Parathyroid adenoma (tissue), 2 donors: ENCODE results near the gene RABL6.
"Not testable (repeated sequence)": the region's sequence is repeated elsewhere in the genome, so short reads cannot be mapped to it uniquely, and the experiment has no call there.

Experiments
- H2AFZ ChIP-seq: fragments of 300-600 bp; sonication (generic); one replicate; pipeline ENCODE4 v1.7.0; 2017; ENCODE audit warnings: antibody characterized with exemption, mild to moderate bottlenecking
- H3K27ac ChIP-seq: fragments of 300-600 bp; sonication (generic); one replicate; pipeline ENCODE4 v1.7.0; 2017
- H3K27me3 ChIP-seq: fragments of 300-600 bp; sonication (generic); one replicate; pipeline ENCODE4 v1.7.0; 2017; ENCODE audit warnings: low read length; ENCODE audit not compliant: control insufficient read depth, insufficient read depth
- H3K36me3 ChIP-seq: fragments of 300-600 bp; sonication (generic); one replicate; pipeline ENCODE4 v1.7.0; 2017; ENCODE audit warnings: low read length; ENCODE audit not compliant: control insufficient read depth, insufficient read depth
- H3K4me1 ChIP-seq: fragments of 300-600 bp; sonication (generic); one replicate; pipeline ENCODE4 v1.7.0; 2017; ENCODE audit warnings: control low read depth
- H3K4me2 ChIP-seq: fragments of 300-600 bp; sonication (generic); one replicate; pipeline ENCODE4 v1.7.0; 2017; ENCODE audit warnings: low read length
- H3K4me3 ChIP-seq: fragments of 300-600 bp; sonication (generic); one replicate; pipeline ENCODE4 v1.7.0; 2017; ENCODE audit warnings: low read depth, low read length
- H3K79me2 ChIP-seq: fragments of 300-600 bp; sonication (generic); one replicate; pipeline ENCODE4 v1.7.0; 2017; ENCODE audit warnings: control low read depth
- H3K9ac ChIP-seq: fragments of 300-600 bp; sonication (generic); one replicate; pipeline ENCODE4 v1.7.0; 2017; ENCODE audit warnings: mild to moderate bottlenecking
- H3K9me3 ChIP-seq: fragments of 300-600 bp; sonication (generic); one replicate; pipeline ENCODE4 v1.7.0; 2017; ENCODE audit warnings: low read length; ENCODE audit not compliant: control insufficient read depth
- TF ChIP-seq, protein P1 (sequence below): fragments of 300-600 bp; sonication (generic); IDR thresholded peaks from one replicate; pipeline ENCODE4 v1.7.0; 2017; ENCODE audit warnings: antibody characterized with exemption, mild to moderate bottlenecking
- donor health status: primary hyperparathyroidism.

The RABL6 gene

DNA sequence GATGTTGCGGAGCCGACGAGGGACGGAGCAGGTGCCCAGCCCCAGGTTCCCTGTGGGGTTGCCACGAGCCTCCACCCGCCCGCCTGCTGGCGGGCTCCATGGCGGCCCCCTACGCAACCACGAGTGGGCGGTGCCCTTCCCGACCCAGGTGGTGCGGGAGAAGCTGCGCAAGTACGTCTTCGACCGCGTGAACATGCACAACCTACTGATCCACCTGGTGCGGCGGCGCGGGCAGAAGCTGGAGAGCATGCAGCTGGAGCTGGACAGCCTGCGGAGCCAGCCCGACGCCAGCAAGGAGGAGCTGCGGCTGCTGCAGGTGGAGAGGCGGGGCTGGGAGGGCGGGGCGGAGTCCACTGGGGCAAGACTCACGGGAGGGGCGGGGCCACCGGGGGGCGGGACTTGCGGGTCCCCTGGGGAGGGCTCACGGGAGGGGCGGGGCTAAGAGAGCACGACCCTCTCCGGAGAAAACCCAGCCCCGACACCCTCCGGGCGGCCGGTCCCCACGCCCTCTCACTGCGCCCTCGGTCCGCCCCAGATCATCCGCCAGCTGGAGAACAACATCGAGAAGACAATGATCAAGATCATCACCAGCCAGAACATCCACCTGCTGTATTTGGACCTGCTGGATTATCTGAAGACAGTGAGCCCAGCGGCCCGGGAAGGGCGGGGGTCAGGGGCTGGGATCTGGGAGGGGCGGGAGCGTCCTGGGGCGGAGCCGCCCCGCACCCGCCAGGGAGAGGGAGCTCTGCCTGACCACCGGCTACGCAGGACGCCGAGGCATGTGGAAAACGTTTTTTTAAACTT lies 7.7 kb upstream of the RABL6 start:
- H3K27me3 ChIP-seq: no peaks in the 10 kb centered on the region
- peak overlapping the region; percentile 96 for H3K4me2 ChIP-seq
- H3K79me2 ChIP-seq: no peaks in the 10 kb centered on the region
- H3K4me1 ChIP-seq: no peaks in the 10 kb centered on the region
- H3K36me3 ChIP-seq: no peaks in the 10 kb centered on the region
- peak overlapping the region; percentile 42 for H3K27ac ChIP-seq
- peak overlapping the region; percentile 66 for H2AFZ ChIP-seq
- H3K9ac ChIP-seq: no peak overlapping the region
- TF ChIP-seq, protein P1, sequence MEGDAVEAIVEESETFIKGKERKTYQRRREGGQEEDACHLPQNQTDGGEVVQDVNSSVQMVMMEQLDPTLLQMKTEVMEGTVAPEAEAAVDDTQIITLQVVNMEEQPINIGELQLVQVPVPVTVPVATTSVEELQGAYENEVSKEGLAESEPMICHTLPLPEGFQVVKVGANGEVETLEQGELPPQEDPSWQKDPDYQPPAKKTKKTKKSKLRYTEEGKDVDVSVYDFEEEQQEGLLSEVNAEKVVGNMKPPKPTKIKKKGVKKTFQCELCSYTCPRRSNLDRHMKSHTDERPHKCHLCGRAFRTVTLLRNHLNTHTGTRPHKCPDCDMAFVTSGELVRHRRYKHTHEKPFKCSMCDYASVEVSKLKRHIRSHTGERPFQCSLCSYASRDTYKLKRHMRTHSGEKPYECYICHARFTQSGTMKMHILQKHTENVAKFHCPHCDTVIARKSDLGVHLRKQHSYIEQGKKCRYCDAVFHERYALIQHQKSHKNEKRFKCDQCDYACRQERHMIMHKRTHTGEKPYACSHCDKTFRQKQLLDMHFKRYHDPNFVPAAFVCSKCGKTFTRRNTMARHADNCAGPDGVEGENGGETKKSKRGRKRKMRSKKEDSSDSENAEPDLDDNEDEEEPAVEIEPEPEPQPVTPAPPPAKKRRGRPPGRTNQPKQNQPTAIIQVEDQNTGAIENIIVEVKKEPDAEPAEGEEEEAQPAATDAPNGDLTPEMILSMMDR: no peak
- H3K4me3 ChIP-seq: peak overlapping the region; percentile 64
- H3K9me3 ChIP-seq: no peaks in the 10 kb centered on the region

DNA sequence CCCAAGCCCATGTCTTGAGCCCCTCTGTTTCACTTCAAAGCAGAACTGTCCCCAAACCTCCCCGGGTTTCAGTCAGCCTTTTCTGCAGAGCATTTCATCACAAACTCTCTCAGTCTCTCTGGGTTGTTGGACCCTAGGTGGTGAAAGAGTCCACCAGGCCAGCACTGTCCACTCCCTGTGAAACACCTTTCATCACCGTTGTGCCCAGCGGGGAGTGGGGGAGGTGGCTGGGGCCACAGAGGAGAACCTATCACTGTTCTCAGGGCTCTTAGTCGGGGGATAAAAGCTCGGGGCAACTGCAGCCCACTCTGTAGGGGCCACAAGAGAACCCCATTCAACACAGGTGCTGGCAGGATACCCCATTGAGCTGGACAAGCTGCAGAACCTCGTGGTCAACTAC lies 5.4 kb upstream of the RABL6 start:
- no peak overlapping the region for H3K9ac ChIP-seq
- H2AFZ ChIP-seq: no peak overlapping the region
- H3K4me1 ChIP-seq: no peaks in the 10 kb centered on the region
- H3K27me3 ChIP-seq: no peaks in the 10 kb centered on the region
- no peak overlapping the region for H3K4me2 ChIP-seq
- H3K79me2 ChIP-seq: no peaks in the 10 kb centered on the region
- no peak overlapping the region for H3K27ac ChIP-seq
- no peaks in the 10 kb centered on the region for H3K9me3 ChIP-seq
- no peak overlapping the region for H3K4me3 ChIP-seq
- TF ChIP-seq, protein P1: no peak
- no peaks in the 10 kb centered on the region for H3K36me3 ChIP-seq

DNA sequence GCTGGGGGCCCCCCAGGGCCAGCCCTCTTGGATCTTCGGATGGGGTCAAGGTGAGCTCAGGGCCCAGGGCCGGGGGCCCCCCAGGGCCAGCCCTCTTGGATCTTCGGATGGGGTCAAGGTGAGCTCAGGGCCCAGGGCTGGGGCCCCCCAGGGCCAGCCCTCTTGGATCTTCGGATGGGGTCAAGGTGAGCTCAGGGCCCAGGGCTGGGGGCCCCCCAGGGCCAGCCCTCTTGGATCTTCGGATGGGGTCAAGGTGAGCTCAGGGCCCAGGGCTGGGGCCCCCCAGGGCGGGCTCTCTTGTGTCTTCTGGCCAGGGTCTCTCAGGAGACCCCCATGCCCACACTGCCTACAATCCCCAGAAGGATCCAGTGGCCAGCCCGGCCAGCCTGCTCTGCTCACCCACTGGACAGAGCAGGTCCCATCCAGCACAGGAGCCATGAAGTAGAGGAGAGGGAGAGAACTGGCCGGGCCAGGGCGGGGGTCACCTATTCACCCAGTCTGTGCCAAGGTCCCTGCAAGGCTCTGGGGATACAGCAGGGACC lies 4.7 kb upstream of the RABL6 start:
- not testable (repeated sequence) for H3K27me3 ChIP-seq, H3K9ac ChIP-seq, H3K4me1 ChIP-seq, H3K36me3 ChIP-seq, H3K4me2 ChIP-seq, H3K79me2 ChIP-seq, H3K4me3 ChIP-seq, H2AFZ ChIP-seq, H3K9me3 ChIP-seq, H3K27ac ChIP-seq

DNA sequence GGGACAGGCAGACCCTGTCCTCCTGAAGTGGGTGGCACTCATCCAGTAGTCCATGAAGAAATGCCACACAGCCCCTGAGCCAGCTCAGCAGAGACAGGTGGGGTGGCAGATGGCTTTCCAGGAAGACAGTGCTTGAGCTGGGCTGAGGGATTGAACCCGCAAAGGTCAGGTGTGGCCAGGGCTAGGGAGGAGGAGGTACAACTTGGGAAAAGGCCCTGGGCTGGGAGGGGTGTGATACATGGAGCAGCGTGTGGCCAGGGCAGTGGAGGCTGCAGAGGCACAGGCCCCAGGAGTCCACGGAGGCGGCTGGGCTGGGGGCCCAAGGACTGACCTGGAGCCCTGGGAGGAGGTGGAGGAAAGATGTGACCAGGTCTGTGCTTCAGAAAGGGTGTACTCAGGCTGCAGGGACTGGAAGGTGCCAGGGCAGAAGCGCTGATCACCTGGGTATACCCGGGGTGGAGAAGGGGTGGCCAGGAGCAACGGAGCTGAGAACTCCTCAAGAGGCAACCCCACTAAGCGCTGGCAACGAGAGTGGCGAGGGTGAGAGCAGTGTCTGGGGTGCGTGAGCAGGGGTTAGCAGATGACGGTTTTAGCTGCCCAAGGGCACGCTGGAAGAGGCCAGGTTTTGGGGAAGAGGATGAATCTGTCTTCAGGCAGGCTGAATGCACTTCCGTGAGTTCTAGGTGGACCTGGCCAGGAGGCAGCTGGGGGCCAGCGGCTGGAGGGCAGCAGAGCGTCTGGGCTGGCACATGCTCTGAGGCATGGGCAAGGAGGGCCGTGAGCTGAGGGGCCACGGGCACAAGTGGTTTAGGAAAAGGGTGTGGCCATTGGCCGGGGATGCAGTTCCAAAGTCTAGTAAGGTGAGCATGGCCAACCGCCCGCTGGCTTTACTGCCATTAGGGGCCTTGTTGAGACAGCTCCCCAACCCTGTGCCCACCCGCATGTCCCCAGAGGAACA lies 3.9 kb upstream of the RABL6 start:
- Histone ChIP-seq H3K4me1 (no peaks in the 10 kb centered on the region), H3K4me2 (no peak overlapping the region), H3K27me3 (no peaks in the 10 kb centered on the region), H2AFZ (no peak overlapping the region), H3K36me3 (no peaks in the 10 kb centered on the region), H3K9ac (no peak overlapping the region), H3K27ac (no peak overlapping the region), H3K4me3 (no peak overlapping the region), H3K9me3 (no peaks in the 10 kb centered on the region), H3K79me2 (no peaks in the 10 kb centered on the region)
- TF ChIP-seq, protein P1: no peak
